Activated T-helper 2 cell treated with anti-CD3 and anti-CD28 coated beads, Interferon-gamma antibody, Interleukin-2, Interleukin-4, amounts not matched to agents 10 μg/mL and 5 μg/mL and 100 μg/mL, durations not matched to agents 14 hours and 24 hours and 36 hours (primary cell): Measurements from ENCODE around the gene LCE2A. TPM values are rescaled to one million over a fixed set of nuclear protein-coding genes. Genes with fewer than 3 reads are reported as not detected.

ENCODE experiments used
- DNase-seq: peaks from one replicate; pipeline ENCODE4 v3.0.0; 2021; ENCODE audit warnings: low spot score
- H3K27ac Mint-ChIP-seq: one replicate; pipeline ENCODE4 v1.8.0; 2021; ENCODE audit warnings: mixed read lengths
- H3K27me3 Mint-ChIP-seq: one replicate; pipeline ENCODE4 v1.8.0; 2021; ENCODE audit warnings: low read depth, mixed read lengths
- H3K36me3 Mint-ChIP-seq: one replicate; pipeline ENCODE4 v1.8.0; 2021; ENCODE audit warnings: low read depth, mixed read lengths
- H3K4me1 Mint-ChIP-seq: one replicate; pipeline ENCODE4 v1.8.0; 2021; ENCODE audit warnings: low read depth, mixed read lengths
- H3K4me3 Mint-ChIP-seq: one replicate; pipeline ENCODE4 v1.8.0; 2021; ENCODE audit warnings: low read depth, mild to moderate bottlenecking, moderate library complexity, mixed read lengths
- H3K9me3 Mint-ChIP-seq: one replicate; pipeline ENCODE4 v1.8.0; 2021; ENCODE audit warnings: mixed read lengths
- intact Hi-C: fragments of 100-400 bp; cut with micrococcal nuclease; formaldehyde crosslinking; loops from one replicate; pipeline ENCODE4 v1.15.1; 2023
- total RNA-seq: library from RNA; stranded (reverse); gene quantifications from 2 replicates; pipeline ENCODE4 v1.2.3, GENCODE V29; 2022

Gene LCE2A
- total RNA-seq, 1 donor from 2014 or later, result not detected

DNA sequence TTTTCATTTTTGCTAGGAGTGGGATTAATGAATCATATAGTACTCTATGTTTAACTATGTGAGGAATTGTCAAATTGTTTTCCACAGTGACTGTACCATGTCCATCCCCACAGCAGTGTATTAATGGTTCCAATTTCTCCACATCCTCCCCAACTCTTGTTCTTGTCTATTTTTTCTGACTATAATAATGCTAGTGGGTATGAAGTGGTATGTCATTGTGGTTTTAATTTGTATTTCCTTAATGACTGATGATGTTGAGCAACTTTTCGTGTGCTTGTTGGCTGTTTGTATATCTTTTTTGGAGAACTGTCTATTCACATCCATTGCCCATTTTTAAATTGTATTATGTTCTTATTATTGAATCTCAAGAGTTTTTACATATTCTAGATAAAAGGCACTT, 49.7 kb downstream of the LCE2A start:
- peaks cover 3% of the 10 kb centered on the region for H3K4me1 Mint-ChIP-seq
- intact Hi-C loops, result no loop called here
- no peaks in the 10 kb centered on the region for H3K9me3 Mint-ChIP-seq
- H3K36me3 Mint-ChIP-seq, result no peaks in the 10 kb centered on the region
- DNase-seq, result no peak
- no peak overlapping the region for H3K27ac Mint-ChIP-seq
- H3K4me3 Mint-ChIP-seq, result no peak overlapping the region
- peaks cover 10% of the 10 kb centered on the region for H3K27me3 Mint-ChIP-seq

Other genes starting within 250 kb of the LCE2A start
- not detected in 2 replicates for gene LCE5A, start 187.5 kb upstream of the LCE2A start, total RNA-seq
- gene CRCT1, start 183.9 kb upstream of the LCE2A start, total RNA-seq, result not detected in 2 replicates
- gene LCE3E, start 131.6 kb upstream of the LCE2A start, total RNA-seq, result not detected in 2 replicates
- gene LCE3D, start 117.8 kb upstream of the LCE2A start, total RNA-seq, result not detected in 2 replicates
- not detected in 2 replicates for gene LCE3C, start 98.1 kb upstream of the LCE2A start, total RNA-seq
- not detected in 2 replicates for gene LCE3B, start 84.5 kb upstream of the LCE2A start, total RNA-seq
- not detected in 2 replicates for gene LCE3A, start 75.2 kb upstream of the LCE2A start, total RNA-seq
- not detected in 2 replicates for gene LCE2D, start 35.0 kb upstream of the LCE2A start, total RNA-seq
- gene LCE2C, start 23.1 kb upstream of the LCE2A start, total RNA-seq, result not detected in 2 replicates
- gene LCE2B, start 12.2 kb upstream of the LCE2A start, total RNA-seq, result not detected in 2 replicates
- not detected in 2 replicates for gene LCE4A, start 9.8 kb downstream of the LCE2A start, total RNA-seq
- not detected in 2 replicates for gene KPRP, start 59.7 kb downstream of the LCE2A start, total RNA-seq
- not detected in 2 replicates for gene LCE1F, start 76.8 kb downstream of the LCE2A start, total RNA-seq
- not detected in 2 replicates for gene LCE1E, start 87.9 kb downstream of the LCE2A start, total RNA-seq
- not detected in 2 replicates for gene LCE1D, start 98.4 kb downstream of the LCE2A start, total RNA-seq
- gene LCE1C, start 108.3 kb downstream of the LCE2A start, total RNA-seq, result not detected in 2 replicates
- gene LCE1B, start 113.6 kb downstream of the LCE2A start, total RNA-seq, result not detected in 2 replicates
- gene LCE1A, start 129.1 kb downstream of the LCE2A start, total RNA-seq, result not detected in 2 replicates
- gene LCE6A, start 144.5 kb downstream of the LCE2A start, total RNA-seq, result not detected in 2 replicates
- not detected in 2 replicates for gene LCE7A, start 161.7 kb downstream of the LCE2A start, total RNA-seq
- not detected in 2 replicates for gene SMCP, start 180.0 kb downstream of the LCE2A start, total RNA-seq
- gene IVL, start 210.2 kb downstream of the LCE2A start, total RNA-seq, result not detected in 2 replicates
- gene SPRR5, start 248.9 kb downstream of the LCE2A start, total RNA-seq, result not detected in 2 replicates